HG02610 (cell line): Measurements from ENCODE around the gene APEH.
"Not testable (repeated sequence)": the region's sequence is repeated elsewhere in the genome, so short reads cannot be mapped to it uniquely, and the experiment has no call there.

ENCODE experiments used
- ATAC-seq: cut with Tn5 transposase; IDR thresholded peaks from one replicate; pipeline ENCODE4 v1.9.1; 2021; ENCODE audit warnings: mild to moderate bottlenecking, moderate library complexity; ENCODE audit not compliant: unreplicated experiment

APEH gene

GRCh38 chr3:49689046-49689907 is 15.1 kb downstream of the APEH start, which contains the start of the genes MST1 and RNF123:
MST1 (minus strand) TSS chr3:49689474; CDS start chr3:49688691, 783 bp downstream.
RNF123 (plus strand) TSS chr3:49689557; CDS start chr3:49691166, 1,609 bp downstream.
- peak; percentile 47 for ATAC-seq

- ATAC-seq, result not testable (repeated sequence)
Observed at GRCh38 chr3:49689908-49690624, 15.9 kb downstream of the APEH start.

- not testable (repeated sequence) for ATAC-seq
Observed at GRCh38 chr3:49690856-49691255, 16.7 kb downstream of the APEH start.

GRCh38 chr3:49691481-49691880 is 17.3 kb downstream of the APEH start:
- ATAC-seq, result not testable (repeated sequence)

GRCh38 chr3:49694409-49695070 is 20.4 kb downstream of the APEH start:
- ATAC-seq, result not testable (repeated sequence)

GRCh38 chr3:49695350-49696015 is 21.3 kb downstream of the APEH start:
- not testable (repeated sequence) for ATAC-seq

- no peak for ATAC-seq
Observed at GRCh38 chr3:49699281-49699979, 25.3 kb downstream of the APEH start.

- ATAC-seq, result no peak
Observed at GRCh38 chr3:49700014-49700413, 25.9 kb downstream of the APEH start.

GRCh38 chr3:49700453-49701128 is 26.4 kb downstream of the APEH start:
- ATAC-seq, result no peak

GRCh38 chr3:49701388-49702077 is 27.4 kb downstream of the APEH start:
- ATAC-seq, result no peak

- no peak for ATAC-seq
Observed at GRCh38 chr3:49702672-49703071, 28.5 kb downstream of the APEH start.

- peak; percentile 76 for ATAC-seq
Observed at GRCh38 chr3:49703443-49703927, 29.3 kb downstream of the APEH start.

GRCh38 chr3:49703956-49704355 is 29.8 kb downstream of the APEH start:
- ATAC-seq, result no peak

GRCh38 chr3:49704629-49705028 is 30.5 kb downstream of the APEH start:
- no peak for ATAC-seq

- no peak for ATAC-seq
Observed at GRCh38 chr3:49705390-49705960, 31.3 kb downstream of the APEH start.

GRCh38 chr3:49706456-49707112 is 32.4 kb downstream of the APEH start:
- ATAC-seq, result no peak

- no peak for ATAC-seq
Observed at GRCh38 chr3:49707113-49707480, 32.9 kb downstream of the APEH start.

- ATAC-seq, result no peak
Observed at GRCh38 chr3:49709852-49710251, 35.7 kb downstream of the APEH start.
